ENCODE results near the gene MROH8.

- TF ChIP-seq CTCF (IDR thresholded peaks at IDR 0.05; ENCODE audit: low read length) (no peak), EZH2 (IDR thresholded peaks at IDR 0.05; ENCODE audit: borderline replicate concordance, low read length) (no peak)
Observed at GRCh38 chr20:37228656-37229055, 49.3 kb upstream of the MROH8 start.

All from OCI-LY1 (cell line).